Measurements from ENCODE around the gene USP2. TPM values are rescaled to one million over a fixed set of nuclear protein-coding genes. Genes with fewer than 3 reads are reported as not detected.

Gene USP2
- total RNA-seq, 4 donors from 2014 or later, result 4.6 to 10.0 (median 6.6) TPM

- WGBS, 2 donors (ENCODE audit: low coverage in 1 of 2), result 41 to 68% methylated on average over 8 to 11 of the region's 11 CpGs
- peak overlapping the region; percentile 83 to 97 (median 95) for H3K27ac ChIP-seq
- TF ChIP-seq CTCF (IDR thresholded peaks at IDR 0.05) (no peak), POLR2A (IDR thresholded peaks at IDR 0.05) (no peak), EP300 (IDR thresholded peaks at IDR 0.05) (no peak), POLR2AphosphoS5 (IDR thresholded peaks at IDR 0.05) (peak; percentile 60)
- peak overlapping the region in 1 of 2 donors; percentile 71 for H3K4me3 ChIP-seq
- H3K36me3 ChIP-seq, result peaks cover 0 to 30% of the 10 kb centered on the region in 2 donors
- no peak for ATAC-seq
- H3K9me3 ChIP-seq, result no peaks in the 10 kb centered on the region
- peaks cover 3 to 81% (median 42%) of the 10 kb centered on the region in 3 donors for H3K4me1 ChIP-seq
- H3K27me3 ChIP-seq, result no peaks in the 10 kb centered on the region
These were observed 19.4 kb downstream of the USP2 start for GRCh38 chr11:119361941-119362725.

DNA sequence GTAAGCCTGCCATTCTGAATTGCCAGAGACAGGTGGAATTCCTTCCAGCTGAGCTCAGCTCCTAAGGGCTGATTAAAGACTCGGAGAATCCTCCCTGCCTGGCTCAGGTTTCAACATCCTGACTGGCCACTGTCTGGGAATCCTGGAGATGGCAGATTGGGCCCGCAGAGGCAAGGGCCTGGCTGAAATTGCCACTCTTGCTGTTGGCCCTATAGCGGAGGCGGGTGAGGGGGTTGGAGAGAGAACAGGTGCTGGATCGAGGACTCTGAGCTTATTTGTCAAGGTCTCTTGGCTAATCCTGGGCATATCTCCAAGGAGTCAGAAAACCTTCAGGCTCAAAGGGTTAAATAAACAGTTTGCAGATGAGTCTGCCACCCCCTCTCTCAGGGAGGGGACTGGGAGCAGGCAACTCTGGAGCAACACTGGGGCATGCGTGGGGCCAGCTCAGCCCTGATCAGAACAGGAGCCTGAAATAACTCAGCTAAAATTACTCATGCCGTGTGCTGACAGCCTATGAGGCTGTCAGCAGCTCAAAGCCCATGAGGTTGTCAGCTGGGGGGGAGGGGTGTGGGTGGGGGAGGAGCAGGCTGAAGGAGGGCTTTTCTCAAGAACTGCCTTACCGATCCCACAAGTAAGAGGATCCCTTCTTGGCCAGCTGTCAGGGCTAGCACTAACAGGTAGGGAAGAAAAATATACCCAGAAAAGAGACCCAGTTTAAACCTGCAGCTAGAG is 20.3 kb downstream of the USP2 start:
- TF ChIP-seq POLR2AphosphoS5 (IDR thresholded peaks at IDR 0.05) (peak; percentile 87), CTCF (IDR thresholded peaks at IDR 0.05) (no peak)
- peaks cover 0 to 32% of the 10 kb centered on the region in 2 donors for H3K36me3 ChIP-seq
- 0 to 16% methylated on average over 2 to 3 of the region's 8 CpGs for WGBS, 2 donors (ENCODE audit: low coverage in 1 of 2)
- H3K4me3 ChIP-seq, result peak overlapping the region in 1 of 2 donors; percentile 71
- peak overlapping the region; percentile 83 to 97 (median 95) for H3K27ac ChIP-seq
- peak; percentile 68 for ATAC-seq
- H3K4me1 ChIP-seq, result peaks cover 3 to 81% (median 34%) of the 10 kb centered on the region in 3 donors
- H3K27me3 ChIP-seq, result no peaks in the 10 kb centered on the region
- H3K9me3 ChIP-seq, result no peaks in the 10 kb centered on the region

- H3K27me3 ChIP-seq, result no peaks in the 10 kb centered on the region
- no peaks in the 10 kb centered on the region for H3K9me3 ChIP-seq
- H3K27ac ChIP-seq, result peak overlapping the region in 3 of 4 donors; percentile 94 to 97 (median 96)
- no peak for ATAC-seq
- no peak overlapping the region for H3K4me3 ChIP-seq
- H3K36me3 ChIP-seq, result peaks cover 0 to 36% of the 10 kb centered on the region in 2 donors
- TF ChIP-seq POLR2A (IDR thresholded peaks at IDR 0.05) (no peak), POLR2AphosphoS5 (IDR thresholded peaks at IDR 0.05) (no peak), CTCF (IDR thresholded peaks at IDR 0.05) (no peak), EP300 (IDR thresholded peaks at IDR 0.05) (no peak)
- H3K4me1 ChIP-seq, result peaks cover 1 to 74% (median 24%) of the 10 kb centered on the region in 3 donors
- WGBS, 2 donors (ENCODE audit: low coverage in 1 of 2), result 71 to 78% methylated on average over 4 to 10 of the region's 10 CpGs
These were observed 21.9 kb downstream of the USP2 start for GRCh38 chr11:119359365-119360214.

DNA sequence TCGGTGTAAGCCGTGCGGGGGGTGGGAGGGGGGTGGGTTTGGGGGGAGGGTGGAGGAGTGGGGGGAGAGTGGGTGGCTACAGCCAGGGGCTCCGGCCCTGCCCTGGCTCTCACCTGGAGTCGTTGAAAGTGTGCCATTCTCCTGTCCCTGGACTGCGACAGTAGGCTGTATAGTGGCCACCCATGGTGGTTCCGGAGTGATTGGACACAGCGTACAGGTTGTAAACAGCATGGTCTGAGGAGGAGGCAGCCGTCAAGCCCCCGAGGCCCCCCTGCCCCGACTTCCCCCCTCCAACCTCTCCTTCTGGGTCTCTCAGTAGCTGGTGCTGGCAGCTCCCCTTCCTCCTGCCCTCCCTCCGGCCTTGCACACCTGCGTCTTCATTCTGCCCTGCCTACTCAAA is 24.4 kb downstream of the USP2 start:
- H3K4me1 ChIP-seq, result peaks cover 0 to 66% (median 21%) of the 10 kb centered on the region in 3 donors
- WGBS, 2 donors (ENCODE audit: low coverage in 1 of 2), result 72% methylated on average over 4 of the region's 13 CpGs; no CpG with 5 or more reads in 1 of the 2 donors
- H3K9me3 ChIP-seq, result no peaks in the 10 kb centered on the region
- no peaks in the 10 kb centered on the region for H3K27me3 ChIP-seq
- ATAC-seq, result no peak
- peak overlapping the region; percentile 47 to 89 (median 86) for H3K27ac ChIP-seq
- H3K4me3 ChIP-seq, result peak overlapping the region; percentile 10 to 54
- peaks cover 0 to 36% of the 10 kb centered on the region in 2 donors for H3K36me3 ChIP-seq
- TF ChIP-seq EP300 (IDR thresholded peaks at IDR 0.05) (no peak), CTCF (IDR thresholded peaks at IDR 0.05) (no peak)
